ENCODE data around the gene CCDC87.
"Not testable (repeated sequence)": the region's sequence is repeated elsewhere in the genome, so short reads cannot be mapped to it uniquely, and the experiment has no call there.

The CCDC87 gene

GRCh38 chr11:66550887-66551286, 42.0 kb downstream of the CCDC87 start:
- no peak for DNase-seq (ENCODE audit: low spot score)

GRCh38 chr11:66549696-66550095, 43.2 kb downstream of the CCDC87 start:
- no peak for DNase-seq (ENCODE audit: low spot score)

DNA sequence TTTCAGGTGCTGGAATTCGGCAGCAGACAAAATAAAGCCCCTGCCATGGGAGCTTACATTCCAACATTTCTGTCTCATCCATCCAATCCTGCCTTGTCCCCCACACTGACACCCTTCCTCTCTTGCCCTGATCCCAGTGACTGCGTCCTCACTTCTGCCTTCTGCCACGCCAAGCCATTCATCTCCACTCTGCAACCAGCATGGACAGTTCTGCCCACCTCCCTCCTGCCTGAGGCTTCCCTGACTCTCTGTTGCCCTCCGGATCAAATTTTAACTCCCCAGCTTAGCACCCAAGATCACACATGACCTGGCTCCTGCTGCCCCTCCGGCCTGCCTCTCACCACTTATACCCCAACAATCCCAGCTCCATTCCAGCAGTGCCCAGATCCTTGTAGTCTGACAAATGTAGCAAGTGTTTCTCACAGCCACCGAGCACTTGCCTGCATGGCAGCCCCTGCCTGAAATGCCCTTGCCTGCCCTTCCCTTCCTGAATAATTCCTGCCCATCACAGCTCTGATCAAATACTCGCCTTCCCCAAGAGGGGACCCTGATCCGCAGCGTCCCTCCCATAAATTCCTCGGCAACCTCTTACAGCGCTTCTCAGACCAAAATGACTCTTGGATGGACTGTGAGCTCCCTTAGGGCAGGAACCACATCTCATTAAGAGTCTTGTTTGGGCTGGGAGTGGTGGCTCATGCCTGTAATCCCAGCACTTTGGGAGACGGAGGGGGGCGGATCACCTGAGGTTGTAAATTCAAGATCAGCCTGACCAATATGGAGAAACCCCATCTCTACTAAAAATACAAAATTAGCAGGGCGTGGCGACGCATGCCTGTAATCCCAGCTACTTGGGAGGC, 43.9 kb downstream of the CCDC87 start:
- DNase-seq (ENCODE audit: low spot score): no peak

GRCh38 chr11:66548041-66548440, 44.8 kb downstream of the CCDC87 start:
- no peak for DNase-seq (ENCODE audit: low spot score)

DNA sequence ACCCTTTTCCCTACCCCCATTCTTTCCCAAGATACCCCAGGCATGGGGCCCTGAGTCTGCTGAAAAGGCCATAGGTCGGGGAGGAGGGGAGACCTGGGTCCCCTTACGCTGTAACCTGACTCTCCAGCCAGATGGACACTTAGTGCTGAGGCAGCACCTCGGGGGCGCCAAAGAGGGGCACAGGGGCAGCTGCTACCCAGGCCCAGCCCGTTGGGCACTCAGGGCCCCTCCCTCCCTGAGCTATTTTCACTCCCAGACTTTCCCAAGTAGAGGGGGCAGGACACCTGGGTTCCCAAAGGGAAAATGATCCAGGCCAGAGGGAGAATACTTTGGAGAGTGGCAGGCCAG, 45.2 kb downstream of the CCDC87 start:
- peak; percentile 62 for DNase-seq (ENCODE audit: low spot score)

DNA sequence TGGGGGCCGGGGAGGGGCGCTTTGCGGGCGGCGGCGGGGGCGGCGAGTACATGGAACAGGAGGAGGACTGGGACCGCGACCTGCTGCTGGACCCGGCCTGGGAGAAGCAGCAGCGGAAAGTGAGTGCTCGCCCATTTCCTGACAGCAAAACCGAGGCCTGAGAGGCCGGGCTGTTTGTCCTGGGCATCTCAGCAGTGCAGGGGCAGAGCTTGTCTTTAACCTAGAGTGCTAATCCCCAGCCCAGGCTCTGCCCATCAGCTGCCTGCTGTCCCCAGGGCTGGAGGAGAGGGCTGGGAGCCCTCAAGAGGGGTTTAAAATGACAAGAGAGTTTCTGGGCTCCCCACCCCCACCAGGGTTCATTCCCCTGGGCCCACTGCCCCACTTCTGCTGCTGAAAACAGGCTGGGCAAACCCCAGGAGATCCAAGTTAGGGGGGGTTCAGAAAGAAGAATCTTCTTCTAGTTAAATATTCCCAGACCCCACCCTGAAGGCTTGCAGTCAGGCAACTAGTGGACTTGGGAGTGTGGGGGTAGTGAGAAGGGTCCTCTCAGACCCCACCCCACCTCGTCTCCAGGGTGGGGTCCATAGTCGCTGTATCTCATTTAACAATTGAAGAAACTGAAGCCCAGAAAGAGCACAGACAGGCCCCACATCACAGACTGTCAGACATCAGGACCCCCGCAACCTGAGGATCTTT, 45.7 kb downstream of the CCDC87 start:
- no peak for DNase-seq (ENCODE audit: low spot score)

DNA sequence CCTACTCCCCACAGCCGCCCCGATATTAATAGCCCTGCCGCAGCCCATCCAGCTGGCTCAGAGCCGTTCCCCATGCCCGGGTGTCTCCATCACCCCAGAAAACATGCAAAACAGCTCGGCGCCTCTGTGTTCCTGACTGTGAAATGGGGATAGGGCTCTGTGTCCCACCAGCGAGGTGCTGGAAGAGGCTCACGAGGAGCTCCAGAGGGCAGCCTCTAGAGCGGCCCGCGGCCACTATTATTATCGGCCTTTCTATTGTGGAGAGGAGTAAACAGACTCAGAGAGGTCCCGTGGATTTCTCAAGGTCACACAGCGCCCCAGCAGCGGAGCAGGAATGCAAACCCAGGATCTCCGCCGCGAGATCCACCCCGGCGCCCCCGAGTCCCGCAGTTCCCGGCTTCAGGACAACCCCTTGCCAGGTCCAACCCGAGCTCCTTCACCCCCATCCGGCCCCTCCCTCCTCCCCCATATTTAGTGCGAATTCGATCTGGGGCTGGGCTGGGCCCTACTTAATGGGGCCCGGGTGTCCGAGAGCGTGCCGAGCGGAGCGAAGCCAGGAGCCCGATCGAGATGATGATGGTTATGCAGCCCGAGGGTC, 46.4 kb downstream of the CCDC87 start, which contains the start of gene ACTN3:
ACTN3 (plus strand) TSS at position 536 of the 598 bp plus-strand sequence; CDS start at position 571, 35 bp downstream.
- peak; percentile 76 for DNase-seq (ENCODE audit: low spot score)

GRCh38 chr11:66545701-66546367, 47.0 kb downstream of the CCDC87 start, which contains the start of gene ZDHHC24:
Gene ZDHHC24 (minus strand): TSS chr11:66546048. CDS start chr11:66546003, 45 bp downstream.
- DNase-seq (ENCODE audit: low spot score): peak; percentile 97

GRCh38 chr11:66544952-66545351, 47.9 kb downstream of the CCDC87 start:
- peak; percentile 37 for DNase-seq (ENCODE audit: low spot score)

DNA sequence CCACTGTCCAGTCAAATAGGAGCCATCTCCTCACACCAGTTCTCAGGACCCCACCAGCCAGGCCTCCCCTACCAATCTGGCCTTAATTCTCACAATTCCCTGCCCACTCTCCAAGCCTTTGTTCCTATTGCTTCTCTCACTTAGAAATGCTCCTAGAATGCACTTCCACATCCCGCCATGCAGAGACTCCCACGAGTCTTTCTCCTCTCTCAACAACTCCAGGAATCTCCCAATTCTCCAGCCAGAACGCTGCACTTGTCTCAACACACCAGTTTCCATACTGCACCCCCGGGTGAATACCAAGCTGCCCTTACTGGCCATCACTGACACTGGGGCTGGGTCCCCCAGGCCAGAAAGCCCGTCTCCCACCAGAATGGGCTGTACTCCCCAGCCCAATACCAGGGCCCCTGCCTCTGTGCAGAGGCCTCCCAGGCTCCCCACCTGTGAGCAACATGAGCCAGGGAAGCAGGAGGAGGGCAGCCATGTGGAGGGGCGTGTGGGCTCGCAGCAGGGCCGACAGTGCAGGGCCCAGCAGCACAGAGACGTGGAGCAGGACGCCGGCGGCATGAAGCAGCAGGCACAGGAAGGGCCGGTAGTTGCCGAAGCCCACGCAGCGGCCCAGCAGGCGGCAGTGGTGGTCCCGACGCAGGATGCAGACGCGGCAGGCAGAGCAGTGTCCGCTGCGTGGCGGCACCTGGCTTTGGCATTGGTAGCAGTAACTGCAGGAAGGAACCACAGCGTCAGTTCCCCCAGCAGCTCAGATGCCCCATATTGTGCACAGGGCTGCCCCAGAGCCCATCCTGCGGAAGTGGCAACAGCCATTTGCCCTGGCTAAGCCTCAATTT, 49.4 kb downstream of the CCDC87 start:
- peak; percentile 77 for DNase-seq (ENCODE audit: low spot score)

GRCh38 chr11:66542362-66542761, 50.5 kb downstream of the CCDC87 start:
- DNase-seq (ENCODE audit: low spot score): no peak

- DNase-seq (ENCODE audit: low spot score): no peak
Observed at GRCh38 chr11:66541892-66542291, 51.0 kb downstream of the CCDC87 start.

DNA sequence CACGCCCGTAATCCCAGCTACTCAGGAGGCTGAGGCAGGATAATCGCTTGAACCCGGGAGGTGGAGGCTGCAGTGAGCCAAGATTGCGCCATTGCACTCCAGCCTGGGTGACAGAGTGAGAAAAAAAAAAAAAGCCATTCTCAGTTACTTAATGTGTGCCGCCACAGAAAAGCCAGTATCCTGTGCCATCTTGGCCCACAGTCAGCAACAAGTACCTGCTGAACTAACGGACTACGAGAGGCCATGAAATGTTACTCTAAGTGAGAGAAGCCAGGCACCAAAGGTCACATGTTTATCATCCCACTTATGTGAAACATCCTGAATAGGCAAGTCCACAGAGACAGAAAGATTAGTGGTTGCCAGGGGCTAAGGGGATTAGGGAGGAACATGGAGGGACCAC, 52.3 kb downstream of the CCDC87 start:
- not testable (repeated sequence) for DNase-seq (ENCODE audit: low spot score)
